OCI-LY1 (cell line): ENCODE results near the gene MAPT.

Experiments
- H2AFZ ChIP-seq: fragments of 200-600 bp; sonication (generic), shearing (Covaris generic); 2 replicates; pipeline ENCODE4 v1.6.0; 2014; ENCODE audit warnings: antibody characterized with exemption, mild to moderate bottlenecking, low read length
- H3F3A ChIP-seq: fragments of 200-600 bp; sonication (generic), shearing (Covaris generic); 2 replicates; pipeline ENCODE4 v1.6.0; 2014; ENCODE audit warnings: mild to moderate bottlenecking, antibody characterized with exemption, low read length, moderate library complexity; ENCODE audit not compliant: insufficient read depth
- H3K27ac ChIP-seq: fragments of 200-600 bp; sonication (generic); 2 replicates; pipeline ENCODE4 v1.5.1; 2014; ENCODE audit warnings: low read length, mixed run types, mild to moderate bottlenecking, low read depth; ENCODE audit not compliant: poor library complexity, severe bottlenecking
- H3K27me3 ChIP-seq: fragments of 200-600 bp; sonication (generic); 2 replicates; pipeline ENCODE4 v1.6.0; 2014; ENCODE audit warnings: antibody characterized with exemption, mild to moderate bottlenecking, low read length, moderate library complexity; ENCODE audit not compliant: insufficient read depth
- H3K36me3 ChIP-seq: fragments of 200-600 bp; sonication (generic); 2 replicates; pipeline ENCODE4 v1.6.1; 2014; ENCODE audit warnings: mild to moderate bottlenecking, antibody characterized with exemption, low read length, moderate library complexity, mixed read lengths; ENCODE audit not compliant: insufficient read depth
- H3K4me1 ChIP-seq: fragments of 200-600 bp; sonication (generic); 2 replicates; pipeline ENCODE4 v1.5.1; 2014; ENCODE audit warnings: mild to moderate bottlenecking, low read length, moderate library complexity; ENCODE audit not compliant: insufficient read depth, severe bottlenecking
- H3K4me2 ChIP-seq: fragments of 200-600 bp; sonication (generic), shearing (Covaris generic); 2 replicates; pipeline ENCODE4 v1.6.1; 2014; ENCODE audit warnings: low read length
- H3K4me3 ChIP-seq: fragments of 200-600 bp; sonication (generic); 2 replicates; pipeline ENCODE4 v1.5.1; 2014; ENCODE audit warnings: low read length, low read depth, mild to moderate bottlenecking, mixed read lengths; ENCODE audit not compliant: poor library complexity, severe bottlenecking
- H3K79me2 ChIP-seq: fragments of 200-600 bp; shearing (Covaris generic); 2 replicates; pipeline ENCODE4 v1.6.1; 2016; ENCODE audit warnings: mixed run types, low read length, mixed read lengths; ENCODE audit not compliant: insufficient read depth
- H3K9ac ChIP-seq: fragments of 200-600 bp; sonication (generic), shearing (Covaris generic); 2 replicates; pipeline ENCODE4 v1.6.1; 2014; ENCODE audit warnings: mild to moderate bottlenecking, low read length, mixed read lengths
- H3K9me2 ChIP-seq: fragments of 200-600 bp; sonication (generic), shearing (Covaris generic); 2 replicates; pipeline ENCODE4 v1.6.1; 2014; ENCODE audit warnings: low read depth, mild to moderate bottlenecking, low read length, mixed read lengths
- H3K9me3 ChIP-seq: fragments of 200-600 bp; shearing (Covaris generic); 2 replicates; pipeline ENCODE4 v1.6.1; 2014; ENCODE audit warnings: low read length, mixed read lengths
- H4K20me1 ChIP-seq: fragments of 200-600 bp; sonication (generic), shearing (Covaris generic); 2 replicates; pipeline ENCODE4 v1.6.0; 2016; ENCODE audit warnings: mild to moderate bottlenecking, low read length; ENCODE audit not compliant: insufficient read depth
- CTCF ChIP-seq: fragments of 200-600 bp; sonication (generic), shearing (Covaris generic); IDR thresholded peaks from 2 replicates; pipeline ENCODE4 v1.5.1; 2017; ENCODE audit warnings: mild to moderate bottlenecking, antibody characterized with exemption, low read length, moderate library complexity, mixed read lengths
- EZH2 ChIP-seq: fragments of 200-600 bp; sonication (generic), shearing (Covaris generic); IDR thresholded peaks from 2 replicates; pipeline ENCODE4 v1.8.0; 2017; ENCODE audit warnings: borderline replicate concordance, mixed run types, mild to moderate bottlenecking, antibody characterized with exemption, low read length, moderate library complexity, mixed read lengths

The MAPT gene

GRCh38 chr17:45917081-45917480 lies 22.7 kb downstream of the MAPT start:
- H4K20me1 ChIP-seq = no peaks in the 10 kb centered on the region
- H3F3A ChIP-seq = no peaks in the 10 kb centered on the region
- no peak overlapping the region for H3K4me2 ChIP-seq
- no peak overlapping the region for H2AFZ ChIP-seq
- H3K9ac ChIP-seq = no peak overlapping the region
- no peaks in the 10 kb centered on the region for H3K4me1 ChIP-seq
- no peaks in the 10 kb centered on the region; the same call in 1 of the 2 replicates for H3K36me3 ChIP-seq
- H3K9me2 ChIP-seq = no peaks in the 10 kb centered on the region
- TF ChIP-seq EZH2 (no peak), CTCF (no peak)
- peaks cover 6% of the 10 kb centered on the region; the same call in 1 of the 2 replicates for H3K27me3 ChIP-seq
- H3K4me3 ChIP-seq = no peak overlapping the region
- no peaks in the 10 kb centered on the region for H3K79me2 ChIP-seq
- no peaks in the 10 kb centered on the region for H3K9me3 ChIP-seq
- H3K27ac ChIP-seq = no peak overlapping the region

GRCh38 chr17:45918241-45918745 lies 23.9 kb downstream of the MAPT start:
- no peak overlapping the region for H3K4me3 ChIP-seq
- no peaks in the 10 kb centered on the region for H3K9me2 ChIP-seq
- no peaks in the 10 kb centered on the region for H3K9me3 ChIP-seq
- H4K20me1 ChIP-seq = no peaks in the 10 kb centered on the region
- H3K79me2 ChIP-seq = no peaks in the 10 kb centered on the region
- H3F3A ChIP-seq = no peaks in the 10 kb centered on the region
- H3K27me3 ChIP-seq = no peaks in the 10 kb centered on the region; the same call in 1 of the 2 replicates
- TF ChIP-seq EZH2 = no peak
- TF ChIP-seq CTCF = no peak
- no peaks in the 10 kb centered on the region for H3K4me1 ChIP-seq
- no peak overlapping the region for H2AFZ ChIP-seq
- H3K36me3 ChIP-seq = no peaks in the 10 kb centered on the region
- H3K9ac ChIP-seq = no peak overlapping the region
- no peak overlapping the region for H3K27ac ChIP-seq
- no peak overlapping the region for H3K4me2 ChIP-seq

GRCh38 chr17:45919136-45919535 lies 24.8 kb downstream of the MAPT start:
- H3K4me2 ChIP-seq = no peak overlapping the region
- H2AFZ ChIP-seq = no peak overlapping the region
- H3K36me3 ChIP-seq = no peaks in the 10 kb centered on the region
- H3F3A ChIP-seq = no peaks in the 10 kb centered on the region
- H3K79me2 ChIP-seq = no peaks in the 10 kb centered on the region
- H3K9ac ChIP-seq = no peak overlapping the region
- H3K9me3 ChIP-seq = no peaks in the 10 kb centered on the region
- no peaks in the 10 kb centered on the region for H3K4me1 ChIP-seq
- no peak overlapping the region for H3K27ac ChIP-seq
- TF ChIP-seq CTCF = no peak
- no peak for TF ChIP-seq EZH2
- H3K9me2 ChIP-seq = no peaks in the 10 kb centered on the region
- no peaks in the 10 kb centered on the region for H3K27me3 ChIP-seq
- H4K20me1 ChIP-seq = no peaks in the 10 kb centered on the region
- no peak overlapping the region for H3K4me3 ChIP-seq
